Measurements from ENCODE around the gene PRAMEF13.
"Not testable (repeated sequence)": the region's sequence is repeated elsewhere in the genome, so short reads cannot be mapped to it uniquely, and the experiment has no call there.

Gene PRAMEF13

GRCh38 chr1:13201309-13201708, at the start of gene PRAMEF13:
PRAMEF13 (minus strand) TSS chr1:13201409; CDS start chr1:13199589, 1,820 bp downstream.
- not testable (repeated sequence) for DNase-seq (ENCODE audit: low read depth)

GRCh38 chr1:13247122-13247521, 45.9 kb upstream of the PRAMEF13 start:
- not testable (repeated sequence) for DNase-seq (ENCODE audit: low read depth)

GRCh38 chr1:13246554-13246871, 45.3 kb upstream of the PRAMEF13 start:
- DNase-seq (ENCODE audit: low read depth): not testable (repeated sequence)

- DNase-seq (ENCODE audit: low read depth): not testable (repeated sequence)
Observed at GRCh38 chr1:13245841-13246553, 44.8 kb upstream of the PRAMEF13 start.

GRCh38 chr1:13243536-13244263, 42.5 kb upstream of the PRAMEF13 start:
- not testable (repeated sequence) for DNase-seq (ENCODE audit: low read depth)

GRCh38 chr1:13239633-13240032, 38.4 kb upstream of the PRAMEF13 start:
- DNase-seq (ENCODE audit: low read depth): not testable (repeated sequence)

- DNase-seq (ENCODE audit: low read depth): not testable (repeated sequence)
Observed at GRCh38 chr1:13237572-13237971, 36.4 kb upstream of the PRAMEF13 start.

GRCh38 chr1:13234057-13234456, 32.8 kb upstream of the PRAMEF13 start:
- not testable (repeated sequence) for DNase-seq (ENCODE audit: low read depth)

- not testable (repeated sequence) for DNase-seq (ENCODE audit: low read depth)
Observed at GRCh38 chr1:13232056-13232455, 30.8 kb upstream of the PRAMEF13 start.

- not testable (repeated sequence) for DNase-seq (ENCODE audit: low read depth)
Observed at GRCh38 chr1:13231061-13231750, 30.0 kb upstream of the PRAMEF13 start.

GRCh38 chr1:13230601-13231000, 29.4 kb upstream of the PRAMEF13 start:
- DNase-seq (ENCODE audit: low read depth): not testable (repeated sequence)

GRCh38 chr1:13230096-13230495, 28.9 kb upstream of the PRAMEF13 start:
- DNase-seq (ENCODE audit: low read depth): not testable (repeated sequence)

GRCh38 chr1:13228343-13228781, 27.2 kb upstream of the PRAMEF13 start:
- no peak for DNase-seq (ENCODE audit: low read depth)

- not testable (repeated sequence) for DNase-seq (ENCODE audit: low read depth)
Observed at GRCh38 chr1:13227271-13228055, 26.3 kb upstream of the PRAMEF13 start.

GRCh38 chr1:13225675-13226204, 24.5 kb upstream of the PRAMEF13 start, which contains the start of gene PRAMEF18:
PRAMEF18 (minus strand) TSS chr1:13226154; CDS start chr1:13226106, 48 bp downstream.
- DNase-seq (ENCODE audit: low read depth): not testable (repeated sequence)

GRCh38 chr1:13224480-13225060, 23.4 kb upstream of the PRAMEF13 start:
- DNase-seq (ENCODE audit: low read depth): no peak

GRCh38 chr1:13222788-13223187, 21.6 kb upstream of the PRAMEF13 start:
- not testable (repeated sequence) for DNase-seq (ENCODE audit: low read depth)

- DNase-seq (ENCODE audit: low read depth): not testable (repeated sequence)
Observed at GRCh38 chr1:13219203-13219602, 18.0 kb upstream of the PRAMEF13 start.

- DNase-seq (ENCODE audit: low read depth): not testable (repeated sequence)
Observed at GRCh38 chr1:13216619-13217018, 15.4 kb upstream of the PRAMEF13 start.

- DNase-seq (ENCODE audit: low read depth): not testable (repeated sequence)
Observed at GRCh38 chr1:13208712-13209111, 7.5 kb upstream of the PRAMEF13 start.

GRCh38 chr1:13171548-13171947, 29.7 kb downstream of the PRAMEF13 start, which contains the start of gene PRAMEF9:
PRAMEF9 (plus strand) TSS chr1:13171848; CDS start chr1:13175281, 3,433 bp downstream.
- DNase-seq (ENCODE audit: low read depth): not testable (repeated sequence)

Data from stimulated activated CD8-positive, alpha-beta memory T cell treated with anti-CD3 and anti-CD28 coated beads, Interleukin-12 subunit alpha, Interleukin-12 subunit beta, amount 100 ng/mL, for 4 hours (primary cell).